SH-SY5Y (cell line): Measurements from ENCODE around the gene DNAJC8.

Source experiments
- GATA2 ChIP-seq: IDR thresholded peaks from 2 replicates; pipeline ENCODE4 v1.6.1; 2011; ENCODE audit warnings: mild to moderate bottlenecking, low read depth, low read length
- GATA3 ChIP-seq: IDR thresholded peaks from 2 replicates; pipeline ENCODE4 v1.6.1; 2011; ENCODE audit warnings: low read depth, mild to moderate bottlenecking, low read length, moderate library complexity

DNA sequence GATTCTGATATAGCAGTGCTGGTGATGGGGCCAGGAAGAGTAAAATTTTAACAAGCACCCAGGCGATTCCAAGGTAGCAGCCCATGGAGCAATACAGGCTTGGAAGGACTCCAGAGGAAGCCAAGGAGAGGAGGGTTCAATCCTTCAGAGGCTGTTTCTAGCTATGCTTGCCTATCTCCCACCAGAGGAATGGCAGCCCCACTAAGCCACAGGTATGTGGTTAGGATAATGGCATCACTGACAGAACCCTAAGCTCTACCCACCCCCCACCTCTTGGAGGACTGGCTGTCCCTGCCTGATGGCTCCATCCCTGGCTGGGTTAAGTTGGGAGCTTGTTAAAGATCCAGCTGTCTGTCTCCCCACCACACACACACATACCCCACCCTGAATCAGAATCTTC lies 37.0 kb downstream of the DNAJC8 start:
- TF ChIP-seq GATA2 (no peak), GATA3 (no peak)
